Measurements from ENCODE around the gene CDC37. TPM values are rescaled to one million over a fixed set of nuclear protein-coding genes. Genes with fewer than 3 reads are reported as not detected.

Gene CDC37
- total RNA-seq, 2 experiments from 2014 or later = 269 to 332 TPM

DNA sequence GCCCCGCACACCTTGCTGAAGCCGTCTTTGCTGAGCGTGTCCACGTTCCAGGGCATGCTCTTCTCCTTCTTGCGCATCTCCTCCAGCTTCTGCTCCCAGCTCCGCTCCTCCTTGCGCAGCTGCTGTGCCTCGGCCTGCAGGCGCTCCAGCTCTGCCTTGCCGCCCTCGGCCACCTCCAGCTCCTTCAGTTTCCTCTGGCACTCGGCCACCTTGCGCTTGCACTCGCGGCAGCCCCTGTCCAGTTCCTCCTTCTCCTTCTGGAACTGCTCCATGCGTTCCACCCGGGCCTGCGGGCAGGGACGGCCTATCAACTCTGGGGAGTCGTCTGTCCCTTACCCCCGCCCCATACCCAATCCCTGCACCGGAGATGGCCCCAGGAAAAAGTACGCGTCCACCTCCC, 7.4 kb downstream of the CDC37 start:
- no peaks in the 10 kb centered on the region for H3K9me3 ChIP-seq (ENCODE audit: low read length)
- intact Hi-C loops (cut with micrococcal nuclease; ENCODE audit: unreplicated experiment) = no loop called here
- H3K9me2 ChIP-seq (ENCODE audit: insufficient read depth, low read length) = no peaks in the 10 kb centered on the region
- H4K20me1 ChIP-seq (ENCODE audit: insufficient read depth, low read length) = 0 out of 2 replicates have a peak, but pooled peaks cover 3% of the 10 kb centered on the region
- no peak for DNase-seq (ENCODE audit: low spot score)
- ChIA-PET CTCF (ENCODE audit: unreplicated experiment) (interaction anchor here (0.6 kb wide), 2 partner anchors 138 to 157 kb away, joined by 7 to 9 read pairs; no protein-coding TSS in a partner anchor), POLR2A (no interaction called here)
- no peak overlapping the region for H2AFZ ChIP-seq (ENCODE audit: low read length)
- H3K27ac ChIP-seq (ENCODE audit: low read depth, low read length, poor library complexity, severe bottlenecking) = no peak overlapping the region
- peaks cover 22% of the 10 kb centered on the region for H3K4me1 ChIP-seq (ENCODE audit: insufficient read depth, low read length, poor library complexity, severe bottlenecking)
- H3K79me2 ChIP-seq (ENCODE audit: insufficient read depth, low read depth, low read length) = peaks cover 37% of the 10 kb centered on the region
- H3K36me3 ChIP-seq (ENCODE audit: insufficient read depth, low read length) = peaks cover 84% of the 10 kb centered on the region
- H3K4me3 ChIP-seq (ENCODE audit: low read depth, low read length, poor library complexity, severe bottlenecking) = no peak overlapping the region
- no TSS peak for BruUV-seq (replicated peaks)
- TF ChIP-seq EZH2phosphoT487 (IDR thresholded peaks at IDR 0.05; ENCODE audit: borderline replicate concordance, low read depth, low read length) = no peak
- no peak overlapping the region for H3K4me2 ChIP-seq (ENCODE audit: low read length)

DNA sequence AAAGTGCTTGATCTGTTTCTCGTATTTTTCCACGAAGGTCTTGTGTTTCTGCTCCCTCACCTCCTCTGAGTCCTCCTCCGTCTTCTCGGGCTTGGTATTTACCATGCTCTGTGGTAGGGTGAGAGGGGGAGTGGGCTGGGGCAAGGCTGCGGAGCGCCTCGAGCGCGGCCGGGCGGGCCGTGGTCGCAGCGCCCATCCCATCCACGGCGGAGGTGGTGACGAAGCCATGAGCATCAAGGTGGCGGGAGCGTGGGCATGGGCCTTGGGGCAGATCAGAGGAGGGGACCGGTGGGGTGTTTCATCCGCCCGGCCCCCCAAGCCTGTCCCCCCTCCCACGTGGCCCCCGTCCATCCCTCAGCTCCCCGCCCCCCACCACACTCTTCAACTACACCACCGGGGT, 7.9 kb downstream of the CDC37 start:
- Histone ChIP-seq H2AFZ (ENCODE audit: low read length) (no peak overlapping the region), H4K20me1 (ENCODE audit: insufficient read depth, low read length) (no peaks in the 10 kb centered on the region), H3K4me1 (ENCODE audit: insufficient read depth, low read length, poor library complexity, severe bottlenecking) (peaks cover 18% of the 10 kb centered on the region), H3K36me3 (ENCODE audit: insufficient read depth, low read length) (peaks cover 84% of the 10 kb centered on the region), H3K9me3 (ENCODE audit: low read length) (no peaks in the 10 kb centered on the region), H3K27ac (ENCODE audit: low read depth, low read length, poor library complexity, severe bottlenecking) (no peak overlapping the region), H3K79me2 (ENCODE audit: insufficient read depth, low read depth, low read length) (peaks cover 33% of the 10 kb centered on the region), H3K4me2 (ENCODE audit: low read length) (no peak overlapping the region), H3K9me2 (ENCODE audit: insufficient read depth, low read length) (no peaks in the 10 kb centered on the region), H3K4me3 (ENCODE audit: low read depth, low read length, poor library complexity, severe bottlenecking) (no peak overlapping the region)
- BruUV-seq (replicated peaks) = TSS peak; percentile 88
- intact Hi-C loops (cut with micrococcal nuclease; ENCODE audit: unreplicated experiment) = no loop called here
- ChIA-PET POLR2A (no interaction called here), CTCF (ENCODE audit: unreplicated experiment) (interaction anchor here (0.6 kb wide), 2 partner anchors 138 to 157 kb away, joined by 7 to 9 read pairs; no protein-coding TSS in a partner anchor)
- TF ChIP-seq, protein P1, sequence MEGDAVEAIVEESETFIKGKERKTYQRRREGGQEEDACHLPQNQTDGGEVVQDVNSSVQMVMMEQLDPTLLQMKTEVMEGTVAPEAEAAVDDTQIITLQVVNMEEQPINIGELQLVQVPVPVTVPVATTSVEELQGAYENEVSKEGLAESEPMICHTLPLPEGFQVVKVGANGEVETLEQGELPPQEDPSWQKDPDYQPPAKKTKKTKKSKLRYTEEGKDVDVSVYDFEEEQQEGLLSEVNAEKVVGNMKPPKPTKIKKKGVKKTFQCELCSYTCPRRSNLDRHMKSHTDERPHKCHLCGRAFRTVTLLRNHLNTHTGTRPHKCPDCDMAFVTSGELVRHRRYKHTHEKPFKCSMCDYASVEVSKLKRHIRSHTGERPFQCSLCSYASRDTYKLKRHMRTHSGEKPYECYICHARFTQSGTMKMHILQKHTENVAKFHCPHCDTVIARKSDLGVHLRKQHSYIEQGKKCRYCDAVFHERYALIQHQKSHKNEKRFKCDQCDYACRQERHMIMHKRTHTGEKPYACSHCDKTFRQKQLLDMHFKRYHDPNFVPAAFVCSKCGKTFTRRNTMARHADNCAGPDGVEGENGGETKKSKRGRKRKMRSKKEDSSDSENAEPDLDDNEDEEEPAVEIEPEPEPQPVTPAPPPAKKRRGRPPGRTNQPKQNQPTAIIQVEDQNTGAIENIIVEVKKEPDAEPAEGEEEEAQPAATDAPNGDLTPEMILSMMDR (conservative IDR thresholded peaks at IDR 0.05; ENCODE audit: low read length) = no peak
- TF ChIP-seq EZH2phosphoT487 (IDR thresholded peaks at IDR 0.05; ENCODE audit: borderline replicate concordance, low read depth, low read length) = no peak
- DNase-seq (ENCODE audit: low spot score) = no peak

DNA sequence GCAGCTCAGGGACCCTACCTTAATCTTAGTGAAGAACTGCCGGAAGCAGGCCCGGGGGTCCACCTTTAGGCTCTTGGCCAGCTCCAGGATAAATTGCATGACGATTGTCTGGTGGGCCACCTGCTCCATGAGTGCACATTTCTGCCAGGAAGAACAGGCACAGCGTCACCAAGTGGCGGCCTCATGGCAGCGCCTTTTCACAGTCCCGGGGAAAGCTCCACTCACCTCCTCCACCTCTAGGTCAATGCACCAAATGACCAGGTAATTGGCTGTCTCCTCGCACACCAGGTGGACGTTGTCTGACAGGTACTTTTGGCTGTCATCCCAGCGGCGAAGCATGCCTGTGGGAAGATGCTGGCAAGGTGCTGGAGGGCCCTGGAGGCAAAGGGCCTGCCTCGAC, 8.3 kb downstream of the CDC37 start:
- intact Hi-C loops (cut with micrococcal nuclease; ENCODE audit: unreplicated experiment) = no loop called here
- H3K4me2 ChIP-seq (ENCODE audit: low read length) = no peak overlapping the region
- no peaks in the 10 kb centered on the region for H3K9me2 ChIP-seq (ENCODE audit: insufficient read depth, low read length)
- no peak overlapping the region for H2AFZ ChIP-seq (ENCODE audit: low read length)
- peaks cover 84% of the 10 kb centered on the region for H3K36me3 ChIP-seq (ENCODE audit: insufficient read depth, low read length)
- peaks cover 14% of the 10 kb centered on the region for H3K4me1 ChIP-seq (ENCODE audit: insufficient read depth, low read length, poor library complexity, severe bottlenecking)
- no peak for DNase-seq (ENCODE audit: low spot score)
- ChIA-PET CTCF (ENCODE audit: unreplicated experiment) (interaction anchor here (1.0 kb wide), 1 partner anchor 14 kb away, joined by 3 read pairs; no protein-coding TSS in a partner anchor), POLR2A (no interaction called here)
- no peak overlapping the region for H3K4me3 ChIP-seq (ENCODE audit: low read depth, low read length, poor library complexity, severe bottlenecking)
- no peaks in the 10 kb centered on the region for H3K9me3 ChIP-seq (ENCODE audit: low read length)
- H3K79me2 ChIP-seq (ENCODE audit: insufficient read depth, low read depth, low read length) = peaks cover 28% of the 10 kb centered on the region
- no peaks in the 10 kb centered on the region for H4K20me1 ChIP-seq (ENCODE audit: insufficient read depth, low read length)
- BruUV-seq (replicated peaks) = no TSS peak
- TF ChIP-seq, protein P1 (conservative IDR thresholded peaks at IDR 0.05; ENCODE audit: low read length) = no peak
- no peak for TF ChIP-seq EZH2phosphoT487 (IDR thresholded peaks at IDR 0.05; ENCODE audit: borderline replicate concordance, low read depth, low read length)
- H3K27ac ChIP-seq (ENCODE audit: low read depth, low read length, poor library complexity, severe bottlenecking) = no peak overlapping the region
